IMR-90 (cell line): ENCODE measurements around the gene AP3S1.

Experiments
- CEBPB ChIP-seq: IDR thresholded peaks from 2 replicates; pipeline ENCODE4 v1.6.1; 2012; ENCODE audit warnings: low read depth, low read length, improper control_type of control experiment
- CTCF ChIP-seq: conservative IDR thresholded peaks from 2 replicates; pipeline ENCODE4 v1.5.1; 2012; ENCODE audit warnings: mild to moderate bottlenecking, low read depth, low read length, improper control_type of control experiment
- MAFK ChIP-seq: IDR thresholded peaks from 2 replicates; pipeline ENCODE4 v1.6.1; 2012; ENCODE audit warnings: low read depth, low read length, improper control_type of control experiment
- MXI1 ChIP-seq: IDR thresholded peaks from 2 replicates; pipeline ENCODE4 v1.6.1; 2012; ENCODE audit warnings: low read depth, mild to moderate bottlenecking, low read length, moderate library complexity, borderline replicate concordance
- POLR2A ChIP-seq: IDR thresholded peaks from 2 replicates; pipeline ENCODE4 v1.6.1; 2012; ENCODE audit warnings: mild to moderate bottlenecking, low read depth, low read length
- RAD21 ChIP-seq: IDR thresholded peaks from 2 replicates; pipeline ENCODE4 v1.6.1; 2012; ENCODE audit warnings: low read length, improper control_type of control experiment
- RFX5 ChIP-seq: IDR thresholded peaks from 2 replicates; pipeline ENCODE4 v1.8.0; 2012; ENCODE audit warnings: low read depth, mild to moderate bottlenecking, low read length, moderate library complexity
- USF2 ChIP-seq: fragments of 150-350 bp; IDR thresholded peaks from 2 replicates; pipeline ENCODE4 v1.6.1; 2017; ENCODE audit warnings: mild to moderate bottlenecking, antibody characterized with exemption, low read length, low read depth

GRCh38 chr5:115939059-115939458, 97.3 kb downstream of the AP3S1 start:
- no peak for TF ChIP-seq CTCF
- TF ChIP-seq USF2, result no peak
- TF ChIP-seq MAFK, result no peak
- no peak for TF ChIP-seq CEBPB
- no peak for TF ChIP-seq POLR2A
- TF ChIP-seq RFX5, result no peak
- no peak for TF ChIP-seq RAD21
- TF ChIP-seq MXI1, result no peak
